Measurements from ENCODE around the gene LRRC36. TPM values are rescaled to one million over a fixed set of nuclear protein-coding genes. Genes with fewer than 3 reads are reported as not detected.

Gene LRRC36
- total RNA-seq, 1 experiment from 2014 or later, result not detected

DNA sequence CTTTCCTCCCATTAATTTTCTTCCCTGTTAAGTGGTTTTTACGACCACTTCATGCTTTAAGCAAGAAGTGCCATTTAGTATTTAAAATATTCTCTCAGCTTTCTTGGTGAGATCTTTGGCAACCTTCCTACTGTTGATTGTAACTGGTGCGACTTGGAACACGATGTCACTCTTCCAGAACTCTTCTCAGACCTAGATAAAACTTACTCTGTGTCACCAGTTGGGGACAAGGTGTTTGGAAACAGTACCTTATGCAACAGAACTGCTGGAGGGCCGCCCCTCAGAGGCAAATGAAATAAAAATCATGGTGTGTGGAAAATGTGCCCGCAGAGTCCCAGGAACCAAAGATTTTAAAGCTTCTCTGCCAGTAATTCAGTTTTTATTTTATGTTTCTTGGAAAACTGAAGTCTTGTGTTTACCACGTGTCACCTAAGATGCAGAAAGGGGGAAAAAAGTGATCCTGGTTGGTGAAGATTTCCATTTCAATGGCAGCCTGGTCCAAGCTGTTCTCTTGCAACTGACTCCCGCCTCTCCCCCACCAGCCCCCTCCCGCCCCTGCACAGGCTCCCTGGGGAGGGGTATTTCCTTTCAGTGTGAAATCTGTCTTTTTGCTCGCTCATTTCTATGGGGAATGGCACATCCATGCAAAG, 97.1 kb downstream of the LRRC36 start:
- TF ChIP-seq, protein P1, sequence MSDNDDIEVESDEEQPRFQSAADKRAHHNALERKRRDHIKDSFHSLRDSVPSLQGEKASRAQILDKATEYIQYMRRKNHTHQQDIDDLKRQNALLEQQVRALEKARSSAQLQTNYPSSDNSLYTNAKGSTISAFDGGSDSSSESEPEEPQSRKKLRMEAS (IDR thresholded peaks at IDR 0.05), result no peak
- TF ChIP-seq CBX3 (IDR thresholded peaks at IDR 0.05; ENCODE audit: low read depth), result no peak
- TF ChIP-seq, protein P2, sequence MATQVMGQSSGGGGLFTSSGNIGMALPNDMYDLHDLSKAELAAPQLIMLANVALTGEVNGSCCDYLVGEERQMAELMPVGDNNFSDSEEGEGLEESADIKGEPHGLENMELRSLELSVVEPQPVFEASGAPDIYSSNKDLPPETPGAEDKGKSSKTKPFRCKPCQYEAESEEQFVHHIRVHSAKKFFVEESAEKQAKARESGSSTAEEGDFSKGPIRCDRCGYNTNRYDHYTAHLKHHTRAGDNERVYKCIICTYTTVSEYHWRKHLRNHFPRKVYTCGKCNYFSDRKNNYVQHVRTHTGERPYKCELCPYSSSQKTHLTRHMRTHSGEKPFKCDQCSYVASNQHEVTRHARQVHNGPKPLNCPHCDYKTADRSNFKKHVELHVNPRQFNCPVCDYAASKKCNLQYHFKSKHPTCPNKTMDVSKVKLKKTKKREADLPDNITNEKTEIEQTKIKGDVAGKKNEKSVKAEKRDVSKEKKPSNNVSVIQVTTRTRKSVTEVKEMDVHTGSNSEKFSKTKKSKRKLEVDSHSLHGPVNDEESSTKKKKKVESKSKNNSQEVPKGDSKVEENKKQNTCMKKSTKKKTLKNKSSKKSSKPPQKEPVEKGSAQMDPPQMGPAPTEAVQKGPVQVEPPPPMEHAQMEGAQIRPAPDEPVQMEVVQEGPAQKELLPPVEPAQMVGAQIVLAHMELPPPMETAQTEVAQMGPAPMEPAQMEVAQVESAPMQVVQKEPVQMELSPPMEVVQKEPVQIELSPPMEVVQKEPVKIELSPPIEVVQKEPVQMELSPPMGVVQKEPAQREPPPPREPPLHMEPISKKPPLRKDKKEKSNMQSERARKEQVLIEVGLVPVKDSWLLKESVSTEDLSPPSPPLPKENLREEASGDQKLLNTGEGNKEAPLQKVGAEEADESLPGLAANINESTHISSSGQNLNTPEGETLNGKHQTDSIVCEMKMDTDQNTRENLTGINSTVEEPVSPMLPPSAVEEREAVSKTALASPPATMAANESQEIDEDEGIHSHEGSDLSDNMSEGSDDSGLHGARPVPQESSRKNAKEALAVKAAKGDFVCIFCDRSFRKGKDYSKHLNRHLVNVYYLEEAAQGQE (IDR thresholded peaks at IDR 0.05; ENCODE audit: low read depth), result no peak
- TF ChIP-seq, protein P3, sequence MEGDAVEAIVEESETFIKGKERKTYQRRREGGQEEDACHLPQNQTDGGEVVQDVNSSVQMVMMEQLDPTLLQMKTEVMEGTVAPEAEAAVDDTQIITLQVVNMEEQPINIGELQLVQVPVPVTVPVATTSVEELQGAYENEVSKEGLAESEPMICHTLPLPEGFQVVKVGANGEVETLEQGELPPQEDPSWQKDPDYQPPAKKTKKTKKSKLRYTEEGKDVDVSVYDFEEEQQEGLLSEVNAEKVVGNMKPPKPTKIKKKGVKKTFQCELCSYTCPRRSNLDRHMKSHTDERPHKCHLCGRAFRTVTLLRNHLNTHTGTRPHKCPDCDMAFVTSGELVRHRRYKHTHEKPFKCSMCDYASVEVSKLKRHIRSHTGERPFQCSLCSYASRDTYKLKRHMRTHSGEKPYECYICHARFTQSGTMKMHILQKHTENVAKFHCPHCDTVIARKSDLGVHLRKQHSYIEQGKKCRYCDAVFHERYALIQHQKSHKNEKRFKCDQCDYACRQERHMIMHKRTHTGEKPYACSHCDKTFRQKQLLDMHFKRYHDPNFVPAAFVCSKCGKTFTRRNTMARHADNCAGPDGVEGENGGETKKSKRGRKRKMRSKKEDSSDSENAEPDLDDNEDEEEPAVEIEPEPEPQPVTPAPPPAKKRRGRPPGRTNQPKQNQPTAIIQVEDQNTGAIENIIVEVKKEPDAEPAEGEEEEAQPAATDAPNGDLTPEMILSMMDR (IDR thresholded peaks at IDR 0.05 in 2 of 3, conservative IDR thresholded peaks at IDR 0.05 in 1 of 3; ENCODE audit: borderline replicate concordance in 1 of 3, insufficient read depth in 1 of 3, low read depth in 2 of 3, low read length in 2 of 3), result no peak
- TF ChIP-seq SP1 (IDR thresholded peaks at IDR 0.05; ENCODE audit: low read depth), result no peak
- Histone ChIP-seq H3K9me2 (ENCODE audit: insufficient read depth) (no peaks in the 10 kb centered on the region), H3K36me3 (ENCODE audit: control insufficient read depth in 1 of 2, insufficient read depth in 2 of 2, low read length in 2 of 2) (no peaks in the 10 kb centered on the region), H3K4me3 (replicated peaks in 1 of 2; ENCODE audit: low read depth in 1 of 2, low read length in 2 of 2) (no peak overlapping the region), H3K4me2 (ENCODE audit: low read length) (no peak overlapping the region), H2AFZ (ENCODE audit: low read depth, low read length, poor library complexity, severe bottlenecking) (no peak overlapping the region), H3K27ac (ENCODE audit: low read depth, low read length) (no peak overlapping the region), H3K9ac (ENCODE audit: low read length) (no peak overlapping the region), H3K27me3 (ENCODE audit: insufficient read depth, low read length) (no peaks in the 10 kb centered on the region), H3K9me3 (ENCODE audit: control insufficient read depth in 1 of 2, insufficient read depth in 1 of 2, low read depth in 1 of 2, low read length in 2 of 2) (no peaks in the 10 kb centered on the region), H4K20me1 (ENCODE audit: insufficient read depth) (no peaks in the 10 kb centered on the region), H3K79me2 (ENCODE audit: insufficient read depth, low read length) (no peaks in the 10 kb centered on the region), H3K4me1 (ENCODE audit: control insufficient read depth in 1 of 2, insufficient read depth in 2 of 2, low read length in 2 of 2) (peaks cover 0 to 9% of the 10 kb centered on the region in 2 experiments; a peak in 2 of 4 replicates)
- ATAC-seq, result no peak
- no TSS peak for BruUV-seq (replicated peaks)
- ChIA-PET CTCF (interaction anchor here (1.5 kb wide), 1 partner anchor 42 kb away, joined by 3 read pairs; no protein-coding TSS in a partner anchor), POLR2A (no interaction called here), RAD21 (ENCODE audit: low non-redundant PET in 1 of 2, low total read pairs in 2 of 2, uncharacterized antibody in 2 of 2, unreplicated experiment in 2 of 2) (no interaction called here)
- intact Hi-C loops (cut with micrococcal nuclease), result no loop called here
- DNase-seq (ENCODE audit: low read depth, low spot score), result no peak
